ENCODE results near the gene SOSTDC1. TPM values are rescaled to one million over a fixed set of nuclear protein-coding genes. Genes with fewer than 3 reads are reported as not detected.
"Not testable (repeated sequence)": the region's sequence is repeated elsewhere in the genome, so short reads cannot be mapped to it uniquely, and the experiment has no call there.

SOSTDC1 gene
- total RNA-seq, 1 donor from 2014 or later = not detected

DNA sequence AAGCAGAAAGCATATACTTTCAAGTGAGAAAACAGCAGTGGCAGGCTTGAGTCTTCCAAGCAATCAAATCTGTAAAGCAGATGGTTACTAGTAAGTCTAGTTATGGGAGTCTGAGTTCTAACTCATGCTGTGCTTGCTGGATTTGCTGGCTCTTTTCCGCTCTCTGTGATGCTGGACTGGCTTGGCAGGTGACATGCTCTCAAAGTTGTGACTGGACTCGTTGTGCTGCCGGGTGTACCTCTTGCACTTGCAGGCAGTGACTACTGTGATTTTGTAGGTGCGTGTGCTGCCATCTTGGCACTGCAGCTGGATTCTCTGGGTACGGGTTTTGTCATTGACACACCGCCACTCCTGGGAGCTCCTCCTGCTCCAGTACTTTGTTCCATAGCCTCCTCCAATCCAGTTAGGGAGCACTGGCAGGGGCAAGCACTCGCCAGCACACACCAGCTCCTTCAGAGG, 3.1 kb downstream of the SOSTDC1 start:
- DNase-seq (ENCODE audit: low spot score) = no peak

DNA sequence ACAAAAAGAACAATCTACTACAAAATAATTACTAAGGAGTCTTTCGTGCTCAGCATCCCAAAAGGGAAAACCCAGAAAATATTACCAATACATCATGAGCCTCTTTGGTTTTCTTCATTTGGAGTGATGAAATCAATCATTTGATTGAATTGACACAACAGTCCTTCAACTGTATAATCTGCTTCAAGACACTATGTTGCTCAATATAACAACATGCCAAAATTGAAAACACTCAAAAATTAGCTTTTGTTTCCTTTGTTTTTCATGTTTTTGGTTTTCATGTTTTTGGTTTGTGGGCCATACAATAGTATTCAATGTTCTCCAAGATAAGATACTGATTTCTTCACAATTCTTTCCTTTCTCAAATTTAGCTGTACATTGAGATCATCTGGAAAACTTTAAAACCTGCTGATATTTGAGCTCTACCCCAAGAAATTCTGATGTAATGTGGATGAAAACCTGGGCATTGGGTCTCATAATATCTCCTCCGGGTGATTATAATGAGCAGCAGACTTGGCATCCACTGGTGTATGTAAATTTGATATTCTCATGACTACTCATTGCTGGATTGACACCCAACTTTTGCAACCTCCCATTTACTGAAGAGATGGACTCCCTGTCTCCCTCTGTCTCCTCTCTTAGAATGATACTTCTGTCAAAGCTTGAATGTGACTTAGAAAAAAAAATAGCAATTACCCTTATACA, 4.6 kb downstream of the SOSTDC1 start:
- DNase-seq (ENCODE audit: low spot score) = no peak

DNA sequence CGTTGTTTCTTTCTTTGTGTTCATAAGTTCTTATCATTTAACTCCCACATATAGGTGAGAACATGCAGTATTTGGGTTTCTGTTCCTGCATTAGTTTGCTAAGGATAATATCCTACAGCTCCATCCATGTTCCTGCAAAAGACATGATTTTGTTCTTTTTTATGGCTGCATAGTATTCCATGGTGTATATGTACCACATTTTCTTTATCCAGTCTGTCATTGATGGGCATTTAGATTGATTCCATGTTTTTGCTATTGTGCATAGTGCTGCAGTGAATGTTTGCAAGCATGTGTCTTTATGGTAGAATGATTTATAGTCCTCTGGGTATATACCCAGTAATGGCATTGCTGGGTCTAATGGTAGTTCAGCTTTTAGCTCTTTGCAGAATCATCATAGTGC, 9.2 kb downstream of the SOSTDC1 start:
- not testable (repeated sequence) for DNase-seq (ENCODE audit: low spot score)

DNA sequence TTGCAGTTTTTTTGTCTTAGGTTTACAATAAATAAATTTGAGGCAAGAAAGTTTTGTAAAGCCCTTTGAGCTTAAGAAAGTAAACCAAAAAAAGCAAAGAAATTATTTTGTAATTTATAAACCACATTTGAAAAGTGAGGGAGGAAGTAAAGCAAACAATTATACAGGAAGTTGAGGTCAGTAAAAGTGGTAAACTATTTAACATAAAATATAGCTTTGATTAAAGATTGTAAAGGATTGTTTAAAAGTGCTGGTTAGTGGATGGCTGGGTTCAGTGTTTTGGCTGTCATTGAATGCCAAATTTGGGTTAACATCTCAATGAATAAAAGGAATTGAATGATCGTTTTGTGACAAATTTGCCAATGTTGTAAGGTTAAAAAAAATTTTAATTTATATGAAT, 9.9 kb downstream of the SOSTDC1 start:
- DNase-seq (ENCODE audit: low spot score) = no peak

DNA sequence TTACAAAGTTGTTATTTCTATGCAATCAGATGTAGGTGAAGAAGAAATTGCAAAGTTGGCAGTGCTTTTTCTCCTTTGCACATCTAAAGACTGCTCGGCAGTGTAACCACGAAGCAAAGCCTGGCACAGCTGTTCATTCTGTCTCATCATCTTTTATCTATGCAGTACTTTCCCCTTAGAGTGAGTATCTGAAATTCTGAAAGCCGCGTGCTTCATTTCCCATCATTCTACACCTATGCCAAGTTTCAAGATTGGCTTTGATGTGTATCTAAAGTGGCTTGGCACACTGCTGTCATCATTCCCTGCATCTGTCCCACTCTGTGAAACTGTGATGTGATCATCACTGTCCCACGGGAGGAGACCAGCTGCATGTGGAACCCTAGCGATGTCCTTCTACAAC, 15.2 kb downstream of the SOSTDC1 start:
- no peak for DNase-seq (ENCODE audit: low spot score)

DNA sequence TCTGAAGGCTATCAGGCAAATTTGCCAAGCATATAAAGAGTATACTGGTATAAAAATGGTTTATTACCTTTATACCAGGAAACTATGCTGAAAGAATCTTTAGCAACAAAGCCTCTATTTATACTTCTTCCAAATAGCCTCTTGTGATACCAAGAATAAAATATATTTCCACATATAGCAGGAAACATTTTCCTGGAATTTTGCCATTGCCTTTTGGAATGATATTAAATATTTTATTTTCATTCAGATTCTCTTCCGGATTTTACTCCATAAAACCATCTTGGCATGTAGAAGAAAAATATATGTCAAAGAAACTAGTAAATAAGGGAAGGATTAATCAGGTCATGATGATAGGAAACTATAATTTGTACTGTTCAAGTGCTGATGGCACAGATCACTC, 17.7 kb downstream of the SOSTDC1 start:
- no peak for DNase-seq (ENCODE audit: low spot score)

DNA sequence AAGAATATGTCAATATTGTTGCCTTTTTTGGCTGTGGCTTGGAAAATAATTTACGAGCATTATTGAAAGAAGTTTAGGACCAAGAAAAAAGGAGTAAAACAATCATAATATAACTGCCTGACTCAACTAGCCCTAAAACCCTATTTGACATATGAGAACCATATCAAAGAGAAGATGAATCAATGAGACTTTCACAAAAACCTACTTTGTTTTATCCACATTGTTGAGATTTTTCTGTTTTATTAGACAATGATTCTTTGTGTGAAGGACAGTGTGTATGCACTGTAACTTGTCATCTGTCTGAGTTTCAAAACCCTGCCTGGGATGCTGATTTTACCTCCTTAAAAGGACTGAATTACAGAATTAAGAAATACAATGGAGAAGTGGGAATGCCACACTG, 19.0 kb downstream of the SOSTDC1 start:
- DNase-seq (ENCODE audit: low spot score) = no peak

DNA sequence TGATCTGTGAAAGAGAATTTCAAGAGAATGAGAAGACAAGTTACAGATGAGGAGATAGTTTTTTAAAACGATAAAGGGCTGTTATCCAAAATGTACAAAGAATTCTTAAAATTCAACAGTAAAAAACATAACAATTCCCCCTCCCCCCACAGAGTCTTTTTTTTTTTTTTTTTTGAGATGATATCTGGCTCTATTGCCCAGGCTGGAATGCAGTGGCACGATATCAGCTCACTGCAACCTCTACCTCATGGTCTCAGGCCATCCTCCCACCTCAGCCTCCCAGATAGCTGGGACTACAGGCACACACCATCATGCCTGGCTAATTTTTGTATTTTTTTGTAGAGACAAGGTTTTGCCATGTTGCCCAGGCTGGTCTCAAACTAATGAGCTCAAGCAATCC, 21.7 kb downstream of the SOSTDC1 start:
- DNase-seq (ENCODE audit: low spot score) = not testable (repeated sequence)

DNA sequence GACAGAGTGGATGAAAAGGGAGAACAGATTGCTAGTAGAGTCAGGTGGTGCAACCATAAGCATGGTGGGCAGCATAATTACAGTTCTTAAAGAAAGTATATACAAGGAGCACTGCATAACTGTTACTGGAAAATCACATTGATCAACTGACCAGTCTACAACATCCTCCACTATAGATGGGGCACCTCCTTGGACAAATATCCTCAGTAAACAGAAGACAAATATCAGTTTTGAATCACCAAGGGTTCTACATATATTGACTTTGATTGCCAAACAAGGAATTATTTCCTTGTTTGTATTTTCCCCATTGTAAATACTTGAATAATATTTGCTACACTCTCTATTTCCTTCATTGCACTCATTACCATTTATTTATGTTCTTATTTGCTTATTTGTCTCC, 26.6 kb downstream of the SOSTDC1 start:
- no peak for DNase-seq (ENCODE audit: low spot score)

DNA sequence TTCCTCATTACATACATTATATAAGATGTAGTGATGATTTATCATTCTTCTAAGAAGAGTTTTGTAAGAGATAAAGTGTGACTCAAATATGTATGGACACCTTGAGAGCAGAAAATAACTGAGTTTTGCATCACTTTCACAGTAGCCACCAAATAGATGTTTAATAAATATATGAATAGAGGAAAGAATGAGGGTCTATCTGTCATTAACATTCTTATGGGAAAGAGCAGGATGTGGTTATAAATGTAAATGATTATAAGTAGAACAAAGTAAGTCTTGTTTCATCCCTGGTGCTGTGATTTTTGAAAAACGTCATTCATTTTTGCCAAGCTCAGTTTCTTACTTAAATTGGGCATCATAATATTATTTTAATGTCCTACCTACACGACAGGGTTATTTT, 29.2 kb downstream of the SOSTDC1 start:
- DNase-seq (ENCODE audit: low spot score) = no peak

DNA sequence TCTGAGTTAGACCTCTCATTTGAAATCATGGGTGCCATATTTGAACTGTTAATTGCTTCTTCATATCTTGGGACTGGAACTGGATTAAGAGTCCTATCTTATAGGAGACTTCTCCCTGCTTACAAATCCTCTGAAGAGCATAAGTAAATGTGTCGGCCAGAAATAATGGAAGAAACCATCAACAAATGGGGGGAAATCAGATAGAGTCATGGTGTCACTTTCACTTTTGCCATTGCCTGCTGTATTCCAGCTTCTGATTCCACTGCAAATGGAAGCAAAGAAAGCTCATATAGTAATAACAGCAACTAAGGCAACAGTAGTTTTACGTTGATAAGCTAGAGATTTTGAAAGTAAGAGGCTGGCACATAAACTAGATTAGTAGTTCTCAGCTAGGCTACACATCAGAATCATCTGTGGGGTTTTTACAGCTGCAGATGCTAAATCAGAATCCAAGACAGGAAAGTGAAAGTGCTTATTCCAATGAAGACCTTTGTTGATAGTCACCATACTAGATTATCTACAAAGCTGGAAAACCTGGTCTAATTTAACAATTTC, 31.9 kb downstream of the SOSTDC1 start:
- DNase-seq (ENCODE audit: low spot score) = no peak

DNA sequence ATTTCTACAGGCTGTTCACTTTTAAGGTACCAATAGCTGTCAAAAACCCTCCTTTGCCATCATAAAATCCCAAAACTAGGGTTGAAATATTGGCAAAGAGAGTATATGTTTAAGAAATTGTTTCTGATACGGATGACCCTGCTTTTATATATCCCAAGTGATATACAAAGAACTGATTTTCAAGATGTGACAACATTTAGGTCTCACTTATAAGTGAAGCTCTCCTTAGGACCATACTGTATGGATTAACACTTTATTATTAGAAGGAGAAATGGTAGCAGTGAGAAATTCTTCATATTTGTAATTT, 33.2 kb downstream of the SOSTDC1 start:
- DNase-seq (ENCODE audit: low spot score) = no peak

DNA sequence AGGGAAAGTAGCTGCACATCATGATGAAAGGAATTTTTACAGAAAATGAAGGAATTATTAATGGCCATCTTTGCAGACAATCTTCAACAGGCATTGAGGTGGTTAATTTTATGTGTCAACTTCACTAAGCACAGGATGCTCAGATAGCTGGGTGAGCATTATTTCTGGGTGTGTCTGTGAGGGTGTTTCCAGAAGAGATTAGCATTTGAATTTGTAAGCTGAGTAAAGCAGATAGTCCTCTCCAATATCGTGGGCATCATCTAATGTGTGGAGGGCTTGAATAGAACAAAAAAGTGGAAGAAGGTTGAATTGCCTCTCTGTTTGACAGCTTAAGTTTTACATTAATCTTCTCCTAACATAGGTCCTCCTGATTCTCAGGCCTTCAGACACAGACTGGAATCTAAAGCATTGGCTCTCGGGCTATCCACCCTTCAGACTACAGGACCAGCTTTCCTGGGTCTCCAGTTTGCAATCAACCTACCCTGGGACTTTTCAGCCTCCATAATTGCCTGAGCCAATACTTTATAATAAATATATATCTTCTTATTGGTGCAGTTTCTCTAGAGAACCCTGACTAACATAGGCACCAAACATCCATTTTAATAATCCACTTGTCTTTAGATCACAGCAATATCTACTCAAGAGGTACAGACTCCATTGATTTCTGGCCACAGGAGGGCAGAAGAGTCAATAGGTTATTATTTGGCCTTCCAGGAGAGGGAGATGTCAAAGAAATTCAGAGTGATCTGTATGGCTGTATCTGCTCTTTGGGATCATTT, 33.7 kb downstream of the SOSTDC1 start:
- no peak for DNase-seq (ENCODE audit: low spot score)

DNA sequence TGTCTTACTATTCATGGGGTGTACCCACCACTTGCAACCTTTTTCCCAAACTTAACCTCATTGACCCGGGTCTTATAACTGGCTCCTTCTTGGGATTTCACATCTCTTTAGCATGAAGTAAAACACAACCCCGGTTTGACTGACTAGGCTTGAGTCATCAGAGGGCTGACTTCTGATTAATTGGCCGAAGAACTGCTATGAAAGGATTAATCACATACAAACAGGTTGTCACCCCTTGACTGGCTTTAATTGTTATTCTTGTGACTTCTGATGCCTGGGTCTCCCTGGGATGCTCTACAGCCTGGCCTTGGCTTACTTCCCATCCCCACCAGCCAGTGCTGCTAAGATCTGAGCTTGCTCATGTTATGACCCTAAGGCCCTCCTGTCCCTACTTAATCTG, 35.4 kb downstream of the SOSTDC1 start:
- no peak for DNase-seq (ENCODE audit: low spot score)

DNA sequence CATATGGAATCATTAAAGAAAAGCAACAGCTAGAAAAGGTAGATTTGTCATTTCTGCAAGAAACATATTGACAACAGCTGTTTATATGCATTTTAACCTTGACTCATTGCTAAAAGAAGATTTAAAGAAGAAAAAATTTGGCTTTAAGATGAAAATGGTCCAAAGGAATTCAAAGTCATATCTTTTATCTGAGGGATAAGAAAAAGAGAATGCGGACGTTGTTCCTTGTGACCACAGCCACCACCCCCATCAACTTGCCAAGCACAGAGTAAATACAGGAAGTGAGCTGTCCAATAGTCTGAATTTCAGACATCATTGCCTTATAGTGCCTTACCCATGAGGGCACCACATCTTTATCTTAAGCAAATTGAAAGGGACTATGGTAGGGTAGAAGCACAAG, 36.9 kb downstream of the SOSTDC1 start:
- DNase-seq (ENCODE audit: low spot score) = no peak

DNA sequence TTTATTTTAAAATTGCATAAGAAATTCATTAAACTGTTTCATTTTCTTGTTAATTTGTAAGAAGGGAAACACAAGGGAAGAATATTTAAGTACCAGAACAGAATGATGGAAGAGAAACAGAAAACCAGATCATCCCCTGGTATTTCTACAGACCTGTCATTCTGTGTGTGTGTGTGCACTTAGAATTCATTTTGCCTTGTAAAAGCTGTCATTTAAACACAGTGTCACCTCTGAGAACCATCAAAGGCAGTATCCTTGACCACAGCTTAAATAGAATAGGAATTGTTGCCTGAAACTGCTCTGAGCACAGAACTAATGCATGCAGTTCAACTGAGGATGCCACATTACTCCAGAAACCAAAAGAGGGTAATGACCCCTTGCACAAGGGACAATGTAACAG, 37.4 kb downstream of the SOSTDC1 start:
- no peak for DNase-seq (ENCODE audit: low spot score)

DNA sequence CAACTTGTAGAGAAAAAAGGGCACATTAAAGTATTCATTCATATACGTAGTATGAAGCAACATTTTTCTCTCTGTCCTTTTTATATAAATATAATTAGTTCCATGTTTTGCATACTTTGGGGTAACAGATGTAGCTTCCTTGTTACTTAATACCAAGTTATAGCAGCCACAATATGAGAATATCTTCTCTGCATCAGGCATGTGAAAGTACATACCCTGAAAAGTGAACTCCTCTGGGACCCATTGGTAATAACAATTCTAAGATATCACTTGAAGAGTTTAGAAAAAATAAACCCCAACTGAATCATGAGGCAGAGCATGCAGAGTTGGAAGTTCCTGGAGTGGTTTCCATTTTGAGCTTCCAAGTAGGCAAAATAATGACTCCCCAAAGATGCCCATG, 41.8 kb downstream of the SOSTDC1 start:
- no peak for DNase-seq (ENCODE audit: low spot score)

DNA sequence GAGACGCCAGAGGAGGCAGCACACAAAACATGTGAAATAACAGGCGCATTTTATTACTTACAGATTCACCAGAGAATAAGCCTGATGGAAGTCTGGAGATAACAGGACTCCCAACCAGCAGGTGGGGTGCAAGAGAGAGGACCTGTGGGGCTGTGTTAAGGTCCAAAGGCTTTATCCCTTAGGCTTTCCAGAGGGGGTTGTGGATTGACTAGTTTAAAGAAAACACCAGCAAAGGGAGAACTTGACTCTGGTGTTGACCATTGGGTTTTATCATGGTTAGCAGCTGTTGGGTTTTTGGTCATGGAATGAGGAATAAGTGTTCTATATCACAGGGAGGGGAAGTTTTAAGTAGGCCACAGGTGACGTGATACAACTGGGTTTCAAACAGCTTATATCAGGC, 42.6 kb downstream of the SOSTDC1 start:
- DNase-seq (ENCODE audit: low spot score) = no peak

DNA sequence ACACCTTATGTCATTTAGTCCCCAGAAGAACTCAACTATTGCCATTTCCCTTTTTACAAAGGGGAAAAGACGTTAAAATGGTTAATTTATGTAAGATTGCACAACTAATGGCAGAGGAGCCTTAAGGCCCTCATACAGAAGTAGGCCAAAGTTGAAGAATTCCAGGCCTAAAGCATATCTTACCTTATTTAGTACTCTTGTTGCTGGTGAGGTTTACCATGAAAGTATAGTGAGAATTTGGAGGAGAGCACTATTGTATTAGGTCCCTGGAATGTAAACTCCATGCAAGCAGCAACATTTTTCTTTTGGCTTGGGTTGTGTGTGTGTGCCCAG, 43.5 kb downstream of the SOSTDC1 start:
- no peak for DNase-seq (ENCODE audit: low spot score)

DNA sequence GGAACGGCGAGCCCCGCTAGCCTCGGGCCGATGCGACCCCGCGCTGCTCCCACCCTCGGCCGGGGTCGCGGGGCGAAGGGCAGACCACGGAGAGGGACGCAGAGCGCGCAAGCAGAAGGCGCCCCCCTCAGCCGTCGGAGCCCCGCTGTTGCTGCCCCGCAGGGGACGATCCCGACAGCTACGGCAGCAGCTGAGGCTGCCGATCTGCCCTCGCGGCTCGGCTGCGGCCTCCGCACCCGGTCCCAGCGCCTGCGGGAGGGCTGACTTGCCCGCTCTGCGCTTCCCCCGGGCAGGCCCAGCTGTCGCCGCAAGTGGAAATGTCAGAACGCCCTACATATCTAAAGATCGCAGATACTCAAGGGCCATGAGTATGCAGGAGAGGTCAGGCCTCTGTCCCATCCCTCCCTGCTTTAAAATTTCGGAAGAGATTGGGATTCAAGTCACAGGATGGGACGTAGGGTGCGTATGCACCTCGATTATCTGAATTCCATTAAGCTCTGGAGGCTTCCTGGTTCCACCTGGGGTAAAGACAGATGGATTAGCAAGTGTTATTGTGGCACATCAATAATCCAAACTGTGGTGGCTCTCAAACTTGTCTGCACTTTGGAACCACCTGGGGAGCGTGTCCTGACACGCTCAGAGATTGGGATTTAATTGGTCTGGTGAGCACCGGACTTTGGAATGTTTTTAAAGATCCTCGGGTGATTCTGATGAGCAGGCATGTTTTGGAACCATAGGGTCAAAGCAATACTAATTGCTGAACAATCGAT, 44.0 kb downstream of the SOSTDC1 start, which contains the start of gene CRPPA:
Gene CRPPA (minus strand): TSS at position 206 of the 770 bp plus-strand sequence. CDS start 216 bp downstream, outside the sequence.
- DNase-seq (ENCODE audit: low spot score) = no peak

DNA sequence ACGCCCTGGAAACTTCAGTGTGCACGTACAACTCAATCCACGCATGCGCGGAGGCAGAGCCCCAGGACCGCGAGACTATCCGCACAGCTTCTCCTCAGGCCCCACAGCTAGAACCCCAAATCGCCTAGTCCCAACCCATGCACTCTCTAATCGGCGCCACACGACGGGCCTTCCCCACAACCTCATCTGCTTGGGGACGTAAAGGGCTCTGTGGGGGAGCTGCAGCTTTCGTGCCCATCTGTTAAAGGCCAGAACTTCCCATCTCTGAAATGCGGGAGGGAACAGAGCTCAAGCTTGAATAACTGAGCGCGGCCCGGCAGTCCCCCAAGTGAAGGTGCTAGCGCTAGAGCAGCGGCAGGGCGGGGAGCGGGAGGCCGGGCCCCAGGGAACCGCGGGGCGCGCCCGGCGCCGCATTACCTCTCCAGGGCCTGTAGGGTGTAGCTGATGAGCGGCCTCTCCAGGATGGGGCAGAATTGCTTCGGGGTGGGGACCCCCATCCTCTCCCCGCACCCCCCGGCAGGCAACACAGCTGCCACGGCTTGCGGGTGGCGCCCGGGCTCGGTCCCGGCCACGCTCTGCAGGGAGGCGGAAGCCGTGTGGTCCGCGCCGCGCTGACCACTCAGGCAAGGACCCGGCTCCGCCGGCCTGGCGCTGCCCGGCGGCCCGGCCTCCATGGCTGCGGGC, 44.7 kb downstream of the SOSTDC1 start:
- DNase-seq (ENCODE audit: low spot score) = no peak

DNA sequence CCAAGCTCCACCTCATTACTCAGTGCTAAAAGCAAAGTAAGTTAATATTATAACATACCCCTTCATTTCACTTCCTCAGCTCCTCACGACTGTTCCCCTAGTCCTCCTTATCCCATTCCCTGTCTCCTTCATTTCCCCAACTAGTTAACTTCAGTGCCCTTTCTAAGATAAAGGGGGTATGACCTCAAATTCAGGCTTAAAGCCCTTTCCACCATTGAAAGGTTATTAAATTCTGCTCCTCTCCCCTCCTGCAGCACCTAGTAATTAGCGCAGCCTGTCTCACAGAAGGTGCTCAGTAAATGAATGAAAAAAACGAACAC, 45.2 kb downstream of the SOSTDC1 start:
- DNase-seq (ENCODE audit: low spot score) = no peak
